HepG2 (cell line): ENCODE data around the gene SNCAIP. TPM values are rescaled to one million over a fixed set of nuclear protein-coding genes. Genes with fewer than 3 reads are reported as not detected.

Source experiments
- ATAC-seq: fragments of 200-7000 bp; cut with Tn5 transposase; 3 replicates; pipeline ENCODE4 v1.9.1; 2020; ENCODE audit warnings: mild to moderate bottlenecking, moderate library complexity
- BruUV-seq: library from RNA; stranded (reverse); fragments of 400-500 nt; replicated peaks from 2 replicates; lab custom pipeline; 2021; lab: Mats Ljungman, UMichigan
- CTCF ChIA-PET: fragments of 300-600 bp; formaldehyde crosslinking; extraction: SDS; loops from one replicate; lab custom pipeline; 2021; ENCODE audit warnings: low total read pairs, inconsistent platforms, low intra/inter-chr PET ratio; lab: Yijun Ruan, JAX
- POLR2A ChIA-PET: fragments of 350-600 bp; sonication (Branson Sonifier 250); formaldehyde crosslinking; loops from one replicate; lab custom pipeline; 2020; ENCODE audit warnings: antibody characterized with exemption, inconsistent platforms; lab: Yijun Ruan, JAX
- DNase-seq: peaks from one replicate; pipeline ENCODE4 v3.0.0-alpha.2; 2015; ENCODE audit warnings: low spot score
- FAIRE-seq: peaks from 3 replicates; lab custom pipeline; 2011; peaks lifted over from hg19 to GRCh38; lab: Jason Lieb, UNC
- H2AFZ ChIP-seq: one replicate; pipeline ENCODE4 v1.6.1; 2011; ENCODE audit warnings: low read length, inconsistent platforms
- H3K27ac ChIP-seq: fragments of 300-600 bp; 3 replicates; pipeline ENCODE4 v1.8.0; 2011; ENCODE audit warnings: mixed run types, mild to moderate bottlenecking, mixed read lengths, low read length, inconsistent platforms; ENCODE audit not compliant: insufficient read depth; ENCODE audit errors: extremely low read length
- H3K27me3 ChIP-seq, 2 experiments: fragments of 200-600 bp in 1 of 2; 2 replicates in 1 of 2; 3 replicates in 1 of 2; pipeline versions ENCODE4 v1.6.0 to v1.8.0; 2011; ENCODE audit warnings: low read length in 2 of 2, mild to moderate bottlenecking in 2 of 2, moderate library complexity in 2 of 2, inconsistent platforms in 1 of 2; ENCODE audit not compliant: insufficient read depth in 2 of 2, control insufficient read depth in 1 of 2
- H3K36me3 ChIP-seq, 2 experiments: fragments of 200-600 bp in 1 of 2; replicated peaks in 1 of 2; 2 replicates in 1 of 2; 3 replicates in 1 of 2; pipeline versions ENCODE4 v1.5.1 to v1.8.0; 2011; ENCODE audit warnings: low read length in 2 of 2, inconsistent platforms in 1 of 2; ENCODE audit not compliant: insufficient read depth in 2 of 2, control insufficient read depth in 1 of 2
- H3K4me1 ChIP-seq: 2 replicates; pipeline ENCODE4 v1.5.1; 2012; ENCODE audit warnings: low read length, inconsistent platforms; ENCODE audit not compliant: insufficient read depth
- H3K4me2 ChIP-seq: 2 replicates; pipeline ENCODE4 v1.6.0; 2011; ENCODE audit warnings: low read depth, low read length, inconsistent platforms
- H3K4me3 ChIP-seq, 3 experiments: fragments of 200-600 bp in 1 of 3; sonication (generic), shearing (Covaris generic) in 1 of 3; replicated peaks in 1 of 3; 2 replicates each; pipeline ENCODE4 v1.5.1; 2011 to 2016; ENCODE audit warnings: low read length in 3 of 3, inconsistent platforms in 2 of 3, low read depth in 2 of 3, mild to moderate bottlenecking in 2 of 3, control low read depth in 1 of 3, mixed read lengths in 1 of 3; ENCODE audit not compliant: insufficient read depth in 1 of 3
- H3K79me2 ChIP-seq: one replicate; pipeline ENCODE4 v1.6.1; 2011; ENCODE audit warnings: low read length, inconsistent platforms; ENCODE audit not compliant: insufficient read depth
- H3K9ac ChIP-seq: 2 replicates; pipeline ENCODE4 v1.6.0; 2011; ENCODE audit warnings: mild to moderate bottlenecking, low read depth, low read length, inconsistent platforms; ENCODE audit not compliant: insufficient read depth
- H3K9me3 ChIP-seq: 2 replicates; pipeline ENCODE4 v1.5.1; 2012; ENCODE audit warnings: mild to moderate bottlenecking, low read length
- H4K20me1 ChIP-seq: 2 replicates; pipeline ENCODE4 v1.6.0; 2011; ENCODE audit warnings: inconsistent platforms, mild to moderate bottlenecking, low read length, moderate library complexity; ENCODE audit not compliant: insufficient read depth
- BCL6 ChIP-seq: IDR thresholded peaks from 2 replicates; pipeline ENCODE4 v1.6.1; 2016; ENCODE audit warnings: missing genetic modification reagents, missing compliant biosample characterization
- FOXA3 ChIP-seq: IDR thresholded peaks from 2 replicates; pipeline ENCODE4 v1.6.1; 2016; ENCODE audit warnings: missing genetic modification reagents, missing compliant biosample characterization
- GABPB1 ChIP-seq: IDR thresholded peaks from 2 replicates; pipeline ENCODE4 v1.6.1; 2016; ENCODE audit warnings: mild to moderate bottlenecking, missing genetic modification reagents, moderate library complexity, missing compliant biosample characterization
- KDM3A ChIP-seq: IDR thresholded peaks from 2 replicates; pipeline ENCODE4 v1.6.1; 2018; ENCODE audit warnings: low read depth, missing compliant biosample characterization
- MAFF ChIP-seq: IDR thresholded peaks from 2 replicates; pipeline ENCODE4 v1.6.1; 2011; ENCODE audit warnings: low read depth, low read length, improper control_type of control experiment
- MIER2 ChIP-seq: IDR thresholded peaks from 2 replicates; pipeline ENCODE4 v1.6.1; 2016; ENCODE audit warnings: missing biosample characterization, missing genetic modification reagents
- NFYC ChIP-seq: IDR thresholded peaks from 2 replicates; pipeline ENCODE4 v1.6.1; 2016; ENCODE audit warnings: missing genetic modification reagents, missing compliant biosample characterization
- RBFOX2 ChIP-seq: fragments of 200-400 bp; formaldehyde crosslinking; IDR thresholded peaks from 2 replicates; pipeline ENCODE4 v1.6.1; 2017; ENCODE audit warnings: low read depth, mild to moderate bottlenecking, low read length
- SRSF4 ChIP-seq: fragments of 200-400 bp; formaldehyde crosslinking; IDR thresholded peaks from one replicate; pipeline ENCODE4 v1.6.1; 2018; ENCODE audit warnings: mild to moderate bottlenecking, low read depth, low read length, moderate library complexity; ENCODE audit not compliant: poor library complexity, severe bottlenecking
- YEATS2 ChIP-seq: sonication (generic); formaldehyde crosslinking; IDR thresholded peaks from 2 replicates; pipeline ENCODE4 v1.4.0; 2020; ENCODE audit warnings: missing genetic modification reagents, borderline replicate concordance
- ZBTB3 ChIP-seq: sonication (generic); formaldehyde crosslinking; IDR thresholded peaks from 2 replicates; pipeline ENCODE4 v1.4.0; 2020; ENCODE audit warnings: low read depth, mild to moderate bottlenecking, moderate library complexity, missing genetic modification reagents, borderline replicate concordance
- ZNF143 ChIP-seq: sonication (generic); formaldehyde crosslinking; IDR thresholded peaks from 2 replicates; pipeline ENCODE4 v1.4.0; 2020; ENCODE audit warnings: missing genetic modification reagents
- ZNF577 ChIP-seq: sonication (generic); formaldehyde crosslinking; IDR thresholded peaks from 2 replicates; pipeline ENCODE4 v1.4.0; 2020; ENCODE audit warnings: mild to moderate bottlenecking, low read depth, missing genetic modification reagents, borderline replicate concordance
- ZNF607 ChIP-seq: sonication (generic); formaldehyde crosslinking; IDR thresholded peaks from 2 replicates; pipeline ENCODE4 v1.5.1; 2020; ENCODE audit warnings: missing genetic modification reagents, mild to moderate bottlenecking, borderline replicate concordance
- ZNF773 ChIP-seq: sonication (generic); formaldehyde crosslinking; IDR thresholded peaks from 2 replicates; pipeline ENCODE4 v1.4.0; 2020; ENCODE audit warnings: missing genetic modification reagents, borderline replicate concordance
- WGBS: methylation state at CpG from one replicate; pipeline ENCODE4 v1.1.6; 2017; ENCODE audit warnings: low lambda C conversion rate; 5-methylcytosine and 5-hydroxymethylcytosine counted together
- in situ Hi-C: cut with HindIII; loops from 2 replicates; pipeline ENCODE4 v1.10.0; 2017; ENCODE audit warnings: low pct_unique_long_range_greater_than_20kb; ENCODE audit not compliant: extremely low pct_ligation_motif_present
- intact Hi-C: fragments of 100-400 bp; cut with micrococcal nuclease; formaldehyde crosslinking; loops from one replicate; pipeline ENCODE4 v1.10.0; 2022; ENCODE audit not compliant: unreplicated experiment
- polyA plus RNA-seq, 8 experiments: library from polyadenylated mRNA; depleted of rRNA in 3 of 8; stranded (reverse) in 7 of 8; unstranded in 1 of 8; fragments of >200 nt; fragmentation: Illumina TruSeq in 4 of 8; extraction: Trizol in 4 of 8; gene quantifications; 2 replicates each; pipeline versions ENCODE4 v1.2.1 to v1.2.3, GENCODE V29; 2011 to 2016; ENCODE audit warnings: low read depth in 4 of 8, missing spikeins in 1 of 8, mixed read lengths in 1 of 8; ENCODE audit not compliant: insufficient read depth in 1 of 8
- total RNA-seq, 5 experiments: library from RNA; depleted of rRNA; stranded (reverse); fragments of >200 nt; fragmentation: Illumina TruSeq; extraction: Trizol; gene quantifications; 2 replicates each; pipeline ENCODE4 v1.2.3, GENCODE V29; 2016; ENCODE audit warnings: low read depth in 1 of 5
- TF ChIP-seq, protein P1 (sequence below): sonication (generic); formaldehyde crosslinking; IDR thresholded peaks from 2 replicates; pipeline ENCODE4 v1.4.0; 2020; ENCODE audit warnings: missing genetic modification reagents
- TF ChIP-seq, protein P2 (sequence below): sonication (generic); formaldehyde crosslinking; conservative IDR thresholded peaks from 2 replicates; pipeline ENCODE4 v1.4.0; 2020; ENCODE audit warnings: mild to moderate bottlenecking, missing genetic modification reagents, moderate library complexity
- TF ChIP-seq, protein P3 (sequence below): sonication (generic); formaldehyde crosslinking; IDR thresholded peaks from 2 replicates; pipeline ENCODE4 v1.5.1; 2020; ENCODE audit warnings: missing genetic modification reagents, mild to moderate bottlenecking, borderline replicate concordance

Gene SNCAIP
- total and polyA plus RNA-seq, 2 of the 13 experiments (the other 11 are each of a cell fraction or from before 2014, with no cell fraction given): not detected

DNA sequence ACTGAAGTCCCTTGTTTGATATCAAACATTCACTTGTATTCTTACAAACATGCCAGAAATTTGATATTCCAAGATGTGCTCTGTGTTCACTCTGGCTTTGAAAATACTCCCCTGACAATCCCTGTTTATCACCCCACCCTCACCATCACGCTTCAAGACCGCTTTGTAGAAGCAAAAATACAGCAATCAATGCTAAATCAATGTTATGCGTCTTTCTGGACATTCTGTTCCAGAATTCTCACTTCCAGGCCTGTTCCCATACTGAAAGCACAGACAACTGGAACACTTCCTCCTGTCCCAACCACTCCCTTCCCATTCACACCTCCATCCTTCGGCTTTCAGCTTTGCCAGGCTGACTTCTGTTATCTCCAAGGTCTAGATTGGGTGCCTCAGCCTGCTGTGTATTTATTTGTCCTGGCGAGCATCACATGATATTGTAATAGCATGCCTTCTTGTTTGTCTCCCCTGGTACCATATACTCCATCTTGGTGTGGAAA is 72.8 kb downstream of the SNCAIP start (continued):
- TF ChIP-seq SRSF4 (no peak), MIER2 (CRISPR knock-in tag) (no peak), ZBTB3 (no peak)
- TF ChIP-seq, protein P1, sequence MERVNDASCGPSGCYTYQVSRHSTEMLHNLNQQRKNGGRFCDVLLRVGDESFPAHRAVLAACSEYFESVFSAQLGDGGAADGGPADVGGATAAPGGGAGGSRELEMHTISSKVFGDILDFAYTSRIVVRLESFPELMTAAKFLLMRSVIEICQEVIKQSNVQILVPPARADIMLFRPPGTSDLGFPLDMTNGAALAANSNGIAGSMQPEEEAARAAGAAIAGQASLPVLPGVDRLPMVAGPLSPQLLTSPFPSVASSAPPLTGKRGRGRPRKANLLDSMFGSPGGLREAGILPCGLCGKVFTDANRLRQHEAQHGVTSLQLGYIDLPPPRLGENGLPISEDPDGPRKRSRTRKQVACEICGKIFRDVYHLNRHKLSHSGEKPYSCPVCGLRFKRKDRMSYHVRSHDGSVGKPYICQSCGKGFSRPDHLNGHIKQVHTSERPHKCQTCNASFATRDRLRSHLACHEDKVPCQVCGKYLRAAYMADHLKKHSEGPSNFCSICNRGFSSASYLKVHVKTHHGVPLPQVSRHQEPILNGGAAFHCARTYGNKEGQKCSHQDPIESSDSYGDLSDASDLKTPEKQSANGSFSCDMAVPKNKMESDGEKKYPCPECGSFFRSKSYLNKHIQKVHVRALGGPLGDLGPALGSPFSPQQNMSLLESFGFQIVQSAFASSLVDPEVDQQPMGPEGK (CRISPR knock-in tag): no peak

DNA sequence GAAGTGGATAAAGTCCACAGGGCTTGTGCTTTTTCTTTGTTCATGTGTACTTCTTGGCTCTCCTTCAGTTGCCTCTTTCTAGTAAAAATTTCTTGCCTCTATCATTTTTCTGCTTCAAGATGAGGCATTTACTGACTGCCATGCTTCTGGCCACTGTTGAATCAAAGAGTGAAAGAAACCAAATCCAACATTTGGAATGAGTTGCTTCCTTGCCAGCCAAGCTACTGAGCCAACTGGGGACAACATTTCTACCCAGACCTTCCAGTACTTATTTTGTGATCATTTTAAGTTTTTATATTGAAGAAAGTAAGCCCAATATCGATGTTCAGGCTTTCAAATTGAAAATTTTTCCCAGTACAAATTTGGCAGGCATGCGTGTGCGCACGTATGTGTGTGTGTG is 73.2 kb downstream of the SNCAIP start:
- no peak overlapping the region for H2AFZ ChIP-seq
- ATAC-seq (no peak), FAIRE-seq (no peak), DNase-seq (no peak)
- no peaks in the 10 kb centered on the region for H3K79me2 ChIP-seq
- BruUV-seq: no TSS peak
- intact Hi-C loops (no loop called here), in situ Hi-C loops (no loop called here)
- H3K4me3 ChIP-seq: no peak overlapping the region
- ChIA-PET CTCF (no interaction called here), POLR2A (no interaction called here)
- no peaks in the 10 kb centered on the region for H3K27me3 ChIP-seq
- H3K36me3 ChIP-seq: no peaks in the 10 kb centered on the region
- H3K9ac ChIP-seq: no peak overlapping the region
- 67% methylated on average over 4 of the region's 4 CpGs for WGBS
- H3K27ac ChIP-seq: no peak overlapping the region
- no peaks in the 10 kb centered on the region for H4K20me1 ChIP-seq
- no peaks in the 10 kb centered on the region for H3K9me3 ChIP-seq
- no peaks in the 10 kb centered on the region for H3K4me1 ChIP-seq
- H3K4me2 ChIP-seq: no peak overlapping the region
- TF ChIP-seq ZNF577 (CRISPR knock-in tag) (no peak), FOXA3 (CRISPR knock-in tag) (no peak), ZNF773 (no peak), BCL6 (CRISPR knock-in tag) (no peak), NFYC (no peak), RBFOX2 (no peak), YEATS2 (CRISPR knock-in tag) (no peak), ZNF607 (CRISPR knock-in tag) (no peak), GABPB1 (no peak), ZNF143 (CRISPR knock-in tag) (no peak), MAFF (no peak), KDM3A (CRISPR knock-in tag) (no peak)
- TF ChIP-seq, protein P2, sequence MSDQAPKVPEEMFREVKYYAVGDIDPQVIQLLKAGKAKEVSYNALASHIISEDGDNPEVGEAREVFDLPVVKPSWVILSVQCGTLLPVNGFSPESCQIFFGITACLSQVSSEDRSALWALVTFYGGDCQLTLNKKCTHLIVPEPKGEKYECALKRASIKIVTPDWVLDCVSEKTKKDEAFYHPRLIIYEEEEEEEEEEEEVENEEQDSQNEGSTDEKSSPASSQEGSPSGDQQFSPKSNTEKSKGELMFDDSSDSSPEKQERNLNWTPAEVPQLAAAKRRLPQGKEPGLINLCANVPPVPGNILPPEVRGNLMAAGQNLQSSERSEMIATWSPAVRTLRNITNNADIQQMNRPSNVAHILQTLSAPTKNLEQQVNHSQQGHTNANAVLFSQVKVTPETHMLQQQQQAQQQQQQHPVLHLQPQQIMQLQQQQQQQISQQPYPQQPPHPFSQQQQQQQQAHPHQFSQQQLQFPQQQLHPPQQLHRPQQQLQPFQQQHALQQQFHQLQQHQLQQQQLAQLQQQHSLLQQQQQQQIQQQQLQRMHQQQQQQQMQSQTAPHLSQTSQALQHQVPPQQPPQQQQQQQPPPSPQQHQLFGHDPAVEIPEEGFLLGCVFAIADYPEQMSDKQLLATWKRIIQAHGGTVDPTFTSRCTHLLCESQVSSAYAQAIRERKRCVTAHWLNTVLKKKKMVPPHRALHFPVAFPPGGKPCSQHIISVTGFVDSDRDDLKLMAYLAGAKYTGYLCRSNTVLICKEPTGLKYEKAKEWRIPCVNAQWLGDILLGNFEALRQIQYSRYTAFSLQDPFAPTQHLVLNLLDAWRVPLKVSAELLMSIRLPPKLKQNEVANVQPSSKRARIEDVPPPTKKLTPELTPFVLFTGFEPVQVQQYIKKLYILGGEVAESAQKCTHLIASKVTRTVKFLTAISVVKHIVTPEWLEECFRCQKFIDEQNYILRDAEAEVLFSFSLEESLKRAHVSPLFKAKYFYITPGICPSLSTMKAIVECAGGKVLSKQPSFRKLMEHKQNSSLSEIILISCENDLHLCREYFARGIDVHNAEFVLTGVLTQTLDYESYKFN: no peak
- TF ChIP-seq, protein P3, sequence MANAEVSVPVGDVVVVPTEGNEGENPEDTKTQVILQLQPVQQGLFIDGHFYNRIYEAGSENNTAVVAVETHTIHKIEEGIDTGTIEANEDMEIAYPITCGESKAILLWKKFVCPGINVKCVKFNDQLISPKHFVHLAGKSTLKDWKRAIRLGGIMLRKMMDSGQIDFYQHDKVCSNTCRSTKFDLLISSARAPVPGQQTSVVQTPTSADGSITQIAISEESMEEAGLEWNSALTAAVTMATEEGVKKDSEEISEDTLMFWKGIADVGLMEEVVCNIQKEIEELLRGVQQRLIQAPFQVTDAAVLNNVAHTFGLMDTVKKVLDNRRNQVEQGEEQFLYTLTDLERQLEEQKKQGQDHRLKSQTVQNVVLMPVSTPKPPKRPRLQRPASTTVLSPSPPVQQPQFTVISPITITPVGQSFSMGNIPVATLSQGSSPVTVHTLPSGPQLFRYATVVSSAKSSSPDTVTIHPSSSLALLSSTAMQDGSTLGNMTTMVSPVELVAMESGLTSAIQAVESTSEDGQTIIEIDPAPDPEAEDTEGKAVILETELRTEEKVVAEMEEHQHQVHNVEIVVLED (CRISPR knock-in tag): no peak
